OCI-LY1 (cell line): ENCODE measurements around the gene SEPHS1.

ENCODE experiments used
- CTCF ChIP-seq: fragments of 200-600 bp; sonication (generic), shearing (Covaris generic); IDR thresholded peaks from 2 replicates; pipeline ENCODE4 v1.5.1; 2017; ENCODE audit warnings: mild to moderate bottlenecking, antibody characterized with exemption, low read length, moderate library complexity, mixed read lengths
- EZH2 ChIP-seq: fragments of 200-600 bp; sonication (generic), shearing (Covaris generic); IDR thresholded peaks from 2 replicates; pipeline ENCODE4 v1.8.0; 2017; ENCODE audit warnings: borderline replicate concordance, mixed run types, mild to moderate bottlenecking, antibody characterized with exemption, low read length, moderate library complexity, mixed read lengths

GRCh38 chr10:13315361-13315760 is 32.7 kb downstream of the SEPHS1 start:
- TF ChIP-seq CTCF (no peak), EZH2 (no peak)
